Ectodermal cell (in vitro differentiated cells): Measurements from ENCODE around the gene REXO4.
"Not testable (repeated sequence)": the region's sequence is repeated elsewhere in the genome, so short reads cannot be mapped to it uniquely, and the experiment has no call there.

Experiments used
- H3K27ac ChIP-seq: 2 replicates; pipeline ENCODE4 v1.7.0; 2013; ENCODE audit warnings: mild to moderate bottlenecking, low read depth, low read length; ENCODE audit not compliant: insufficient read depth, poor library complexity, severe bottlenecking
- H3K27me3 ChIP-seq: 2 replicates; pipeline ENCODE4 v1.7.0; 2013; ENCODE audit warnings: mild to moderate bottlenecking, low read length; ENCODE audit not compliant: insufficient read depth, control insufficient read depth, poor library complexity, severe bottlenecking
- H3K36me3 ChIP-seq: one replicate; pipeline ENCODE4 v1.7.0; 2013; ENCODE audit warnings: low read length; ENCODE audit not compliant: control insufficient read depth, insufficient read depth
- H3K4me1 ChIP-seq: one replicate; pipeline ENCODE4 v1.7.0; 2013; ENCODE audit warnings: low read length; ENCODE audit not compliant: control insufficient read depth, insufficient read depth
- H3K4me3 ChIP-seq: 2 replicates; pipeline ENCODE4 v1.7.0; 2013; ENCODE audit warnings: low read depth, low read length, control low read depth; ENCODE audit not compliant: insufficient read depth
- H3K9me3 ChIP-seq: 2 replicates; pipeline ENCODE4 v1.7.0; 2013; ENCODE audit warnings: mild to moderate bottlenecking, low read length, moderate library complexity; ENCODE audit not compliant: control insufficient read depth
- WGBS, 2 experiments: methylation state at CpG; one replicate each; pipeline ENCODE4 v1.1.7; 2013; ENCODE audit warnings: missing lambda C conversion rate in 2 of 2; 5-methylcytosine and 5-hydroxymethylcytosine counted together

Gene REXO4

DNA sequence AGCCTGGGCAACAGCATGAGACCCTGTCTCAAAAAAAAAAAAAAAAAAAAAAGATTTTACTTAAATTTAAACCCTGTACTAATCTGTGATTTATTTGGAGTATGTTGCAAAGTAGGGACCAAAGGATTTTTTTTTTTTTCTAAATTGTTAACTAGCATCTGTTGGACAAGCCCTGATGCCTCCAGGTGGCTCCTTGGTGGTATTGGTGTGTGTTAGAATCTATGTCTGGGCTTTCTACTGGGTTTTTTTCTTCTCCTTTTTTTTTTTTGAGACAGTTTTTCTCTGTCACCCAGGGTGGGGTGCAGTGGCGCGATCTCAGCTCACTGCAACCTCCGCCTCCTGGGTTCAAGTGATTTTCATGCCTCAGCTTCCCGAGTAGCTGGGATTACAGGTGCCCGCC lies 34.1 kb upstream of the REXO4 start:
- H3K4me3 ChIP-seq, H3K4me1 ChIP-seq, H3K36me3 ChIP-seq, H3K9me3 ChIP-seq, H3K27me3 ChIP-seq, H3K27ac ChIP-seq: not testable (repeated sequence)
- WGBS, 2 experiments, result 90 to 93% methylated on average over 5 of the region's 5 CpGs

DNA sequence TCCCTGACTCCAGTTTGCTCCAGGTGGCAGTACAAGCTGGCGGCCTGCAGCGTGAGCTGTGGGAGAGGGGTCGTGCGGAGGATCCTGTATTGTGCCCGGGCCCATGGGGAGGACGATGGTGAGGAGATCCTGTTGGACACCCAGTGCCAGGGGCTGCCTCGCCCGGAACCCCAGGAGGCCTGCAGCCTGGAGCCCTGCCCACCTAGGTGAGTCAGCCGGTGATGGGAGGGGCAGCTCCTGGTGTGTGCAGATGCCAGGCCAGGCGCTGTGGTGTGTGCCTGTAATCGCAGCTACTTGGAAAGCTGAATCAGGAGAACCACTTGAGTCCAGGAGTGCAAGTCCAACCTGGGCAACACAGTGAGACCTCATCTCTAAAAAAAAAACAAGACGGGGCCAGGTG lies 31.9 kb upstream of the REXO4 start:
- no peak overlapping the region for H3K4me3 ChIP-seq
- 93 to 94% methylated on average over 12 of the region's 12 CpGs for WGBS, 2 experiments

DNA sequence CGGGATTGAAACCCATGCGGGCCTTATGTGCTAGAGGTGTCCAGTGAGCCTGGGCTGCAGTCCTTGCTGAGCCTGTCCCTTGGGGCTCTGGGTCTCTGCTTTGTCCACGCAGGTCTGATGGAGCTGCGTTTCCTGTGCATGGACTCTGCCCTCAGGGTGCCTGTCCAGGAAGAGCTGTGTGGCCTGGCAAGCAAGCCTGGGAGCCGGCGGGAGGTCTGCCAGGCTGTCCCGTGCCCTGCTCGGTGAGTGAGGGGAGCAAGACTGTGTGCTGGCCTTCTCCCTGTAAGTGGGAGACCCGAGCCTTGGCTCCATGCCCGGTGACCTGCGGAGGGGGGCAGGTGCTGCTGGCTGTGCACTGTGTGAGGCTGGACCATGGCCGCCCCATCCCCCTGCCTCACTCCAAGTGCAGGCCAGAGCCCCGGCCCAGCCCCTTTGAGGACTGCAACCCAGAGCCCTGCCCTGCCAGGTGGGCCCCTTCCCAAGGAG lies 30.7 kb upstream of the REXO4 start:
- Histone ChIP-seq H3K36me3 (no peaks in the 10 kb centered on the region), H3K9me3 (no peaks in the 10 kb centered on the region), H3K4me1 (no peaks in the 10 kb centered on the region), H3K4me3 (no peak overlapping the region), H3K27me3 (no peaks in the 10 kb centered on the region), H3K27ac (no peak overlapping the region)
- 88 to 91% methylated on average over 13 of the region's 13 CpGs for WGBS, 2 experiments

More for the DNA sequence above, 31.9 kb upstream of the REXO4 start:
- Histone ChIP-seq H3K4me1 (no peaks in the 10 kb centered on the region), H3K36me3 (no peaks in the 10 kb centered on the region), H3K9me3 (no peaks in the 10 kb centered on the region), H3K27ac (no peak overlapping the region), H3K27me3 (no peaks in the 10 kb centered on the region)

DNA sequence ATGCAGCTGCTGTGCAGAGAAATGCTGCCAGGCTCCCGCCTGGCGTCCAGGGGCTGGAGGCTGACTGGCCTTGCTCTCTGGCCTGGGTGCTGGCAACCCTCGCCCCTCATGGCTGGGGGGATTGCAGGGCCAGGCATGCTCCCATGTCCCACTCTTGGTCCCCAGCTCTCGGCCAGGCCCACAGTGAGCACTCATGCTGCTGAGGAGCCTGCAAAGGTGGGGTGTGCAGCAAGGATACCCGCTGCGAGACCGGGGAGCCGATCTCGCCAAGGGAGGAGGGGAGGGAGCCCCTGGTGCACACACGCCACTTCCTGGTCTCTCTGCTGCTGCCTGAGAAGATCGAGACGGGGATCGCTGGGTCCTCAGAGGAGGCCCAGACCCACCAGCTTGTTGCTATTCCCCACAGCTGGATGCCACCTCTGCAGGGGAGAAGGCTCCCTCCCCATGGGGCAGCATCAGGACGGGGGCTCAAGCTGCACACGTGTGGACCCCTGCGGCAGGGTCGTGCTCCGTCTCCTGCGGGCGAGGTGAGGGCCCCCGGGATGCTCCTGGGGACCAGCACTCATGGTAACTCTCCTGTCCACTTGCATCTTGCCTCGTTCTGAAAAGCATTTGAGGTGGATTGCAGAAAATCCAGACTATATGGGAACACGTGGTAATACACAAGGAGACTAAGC lies 27.6 kb upstream of the REXO4 start:
- no peaks in the 10 kb centered on the region for H3K36me3 ChIP-seq
- H3K4me3 ChIP-seq, result no peak overlapping the region
- H3K27ac ChIP-seq, result no peak overlapping the region
- H3K4me1 ChIP-seq, result no peaks in the 10 kb centered on the region
- H3K9me3 ChIP-seq, result no peaks in the 10 kb centered on the region
- no peaks in the 10 kb centered on the region for H3K27me3 ChIP-seq
- WGBS, 2 experiments, result 89 to 90% methylated on average over 23 of the region's 23 CpGs

DNA sequence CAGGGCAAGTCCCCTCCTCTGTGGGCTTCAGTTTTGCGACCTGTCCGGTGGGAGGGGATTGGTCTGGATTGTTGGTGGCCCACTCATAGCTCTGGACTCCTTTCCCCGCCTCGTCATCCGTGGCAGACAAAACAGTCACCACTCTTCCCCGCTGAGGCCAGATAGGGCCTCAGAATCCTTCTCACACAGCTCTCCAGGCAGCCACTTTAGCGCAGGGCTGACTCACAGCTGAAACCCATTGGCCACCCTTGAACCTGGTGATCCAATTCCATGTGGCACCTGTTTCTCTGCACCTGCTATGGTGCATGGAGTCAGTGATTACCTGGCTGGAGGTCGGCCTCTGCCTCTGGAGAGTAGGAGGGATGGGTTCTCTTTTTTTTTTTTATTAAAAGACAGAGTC lies 26.2 kb upstream of the REXO4 start:
- H3K4me1 ChIP-seq, result no peaks in the 10 kb centered on the region
- H3K36me3 ChIP-seq, result no peaks in the 10 kb centered on the region
- no peak overlapping the region for H3K4me3 ChIP-seq
- H3K9me3 ChIP-seq, result no peaks in the 10 kb centered on the region
- WGBS, 2 experiments, result 87 to 90% methylated on average over 8 of the region's 8 CpGs
- H3K27me3 ChIP-seq, result no peaks in the 10 kb centered on the region
- no peak overlapping the region for H3K27ac ChIP-seq

DNA sequence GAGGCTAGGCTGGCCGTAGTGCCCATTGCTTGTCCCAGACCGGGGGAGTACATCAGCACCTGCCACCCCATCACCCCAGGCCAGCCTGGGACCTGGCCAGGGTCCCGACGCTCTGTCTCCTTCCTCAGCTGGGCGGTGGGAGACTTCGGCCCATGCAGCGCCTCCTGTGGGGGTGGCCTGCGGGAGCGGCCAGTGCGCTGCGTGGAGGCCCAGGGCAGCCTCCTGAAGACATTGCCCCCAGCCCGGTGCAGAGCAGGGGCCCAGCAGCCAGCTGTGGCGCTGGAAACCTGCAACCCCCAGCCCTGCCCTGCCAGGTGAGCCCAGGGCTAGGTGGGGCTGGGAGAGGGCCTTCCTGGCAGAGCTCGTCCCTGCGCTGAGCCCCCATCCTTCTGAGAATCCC lies 25.4 kb upstream of the REXO4 start:
- no peaks in the 10 kb centered on the region for H3K4me1 ChIP-seq
- no peaks in the 10 kb centered on the region for H3K27me3 ChIP-seq
- no peak overlapping the region for H3K4me3 ChIP-seq
- H3K9me3 ChIP-seq, result no peaks in the 10 kb centered on the region
- no peaks in the 10 kb centered on the region for H3K36me3 ChIP-seq
- no peak overlapping the region for H3K27ac ChIP-seq
- WGBS, 2 experiments, result 89 to 92% methylated on average over 15 of the region's 15 CpGs

DNA sequence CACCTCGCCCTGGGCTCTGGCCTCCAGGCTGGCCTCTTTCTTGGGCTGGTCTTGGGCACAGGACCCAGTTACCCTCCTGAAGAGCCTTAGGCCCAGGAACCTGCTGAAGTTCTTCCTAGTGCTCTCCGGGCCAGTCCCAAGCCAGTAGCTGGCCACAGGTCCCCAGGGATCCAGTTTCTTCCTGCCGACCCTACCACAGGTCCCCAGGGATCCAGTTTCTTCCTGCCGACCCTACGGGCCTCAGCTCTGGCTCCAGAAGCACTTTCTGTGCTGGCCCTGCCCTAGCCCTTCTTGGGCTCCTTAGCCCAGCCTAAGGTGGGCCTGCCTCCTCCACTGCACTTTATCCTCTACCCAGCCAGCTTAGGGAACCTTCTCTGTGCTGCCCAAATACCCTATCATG lies 23.8 kb upstream of the REXO4 start:
- no peaks in the 10 kb centered on the region for H3K36me3 ChIP-seq

DNA sequence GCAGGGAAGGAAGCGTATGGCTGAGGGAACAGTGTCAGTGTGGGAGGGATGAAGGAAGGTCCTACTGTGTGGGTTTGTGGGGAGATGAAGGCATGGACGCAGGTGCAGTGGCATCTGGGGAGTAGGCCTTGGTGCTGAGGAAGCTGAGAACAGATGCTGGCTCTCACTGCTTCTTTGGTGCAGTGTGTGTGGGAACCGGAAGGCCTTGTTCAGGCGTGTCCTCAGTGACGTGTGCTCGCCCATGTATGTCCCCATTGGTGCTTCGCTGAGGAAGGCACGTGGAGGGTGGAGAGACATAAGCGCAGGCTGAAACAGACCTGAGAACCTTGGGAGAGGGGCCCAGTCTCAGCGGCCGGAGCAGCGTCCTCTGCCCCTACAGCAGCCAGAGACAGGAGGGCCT lies 23.1 kb upstream of the REXO4 start:
- Histone ChIP-seq H3K4me3 (no peak overlapping the region), H3K4me1 (no peaks in the 10 kb centered on the region), H3K27me3 (no peaks in the 10 kb centered on the region), H3K27ac (no peak overlapping the region), H3K9me3 (no peaks in the 10 kb centered on the region), H3K36me3 (no peaks in the 10 kb centered on the region)
- whole genome bisulfite sequencing, 2 experiments, result 95% methylated on average over 12 of the region's 12 CpGs

More for the DNA sequence above, 23.8 kb upstream of the REXO4 start:
- Histone ChIP-seq H3K4me3 (no peak overlapping the region), H3K27ac (no peak overlapping the region), H3K4me1 (no peaks in the 10 kb centered on the region), H3K9me3 (no peaks in the 10 kb centered on the region), H3K27me3 (no peaks in the 10 kb centered on the region)
- WGBS, 2 experiments, result 86 to 89% methylated on average over 5 of the region's 5 CpGs

DNA sequence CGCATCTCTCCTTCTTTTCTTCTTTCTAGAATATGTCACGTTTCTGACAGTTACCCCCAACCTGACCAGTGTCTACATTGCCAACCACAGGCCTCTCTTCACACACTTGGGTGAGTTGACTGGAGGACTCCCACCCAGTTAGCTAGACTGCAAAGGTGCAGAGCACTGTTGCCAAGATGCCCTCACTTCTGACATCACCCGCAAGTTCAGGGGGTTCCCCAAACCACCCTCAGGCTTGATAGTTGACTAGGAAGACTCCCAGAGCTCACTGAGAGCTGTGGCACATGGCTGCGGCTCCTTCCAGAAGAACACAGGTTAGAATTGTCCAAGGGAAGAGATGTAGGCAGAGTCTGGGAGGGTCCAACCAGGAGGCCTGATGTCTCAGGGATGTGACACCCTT lies 21.5 kb upstream of the REXO4 start:
- Histone ChIP-seq H3K36me3 (no peaks in the 10 kb centered on the region), H3K4me1 (no peaks in the 10 kb centered on the region), H3K27ac (no peak overlapping the region), H3K9me3 (no peaks in the 10 kb centered on the region), H3K27me3 (no peaks in the 10 kb centered on the region), H3K4me3 (no peak overlapping the region)
- WGBS, 2 experiments, result 70 to 72% methylated on average over 4 of the region's 4 CpGs

DNA sequence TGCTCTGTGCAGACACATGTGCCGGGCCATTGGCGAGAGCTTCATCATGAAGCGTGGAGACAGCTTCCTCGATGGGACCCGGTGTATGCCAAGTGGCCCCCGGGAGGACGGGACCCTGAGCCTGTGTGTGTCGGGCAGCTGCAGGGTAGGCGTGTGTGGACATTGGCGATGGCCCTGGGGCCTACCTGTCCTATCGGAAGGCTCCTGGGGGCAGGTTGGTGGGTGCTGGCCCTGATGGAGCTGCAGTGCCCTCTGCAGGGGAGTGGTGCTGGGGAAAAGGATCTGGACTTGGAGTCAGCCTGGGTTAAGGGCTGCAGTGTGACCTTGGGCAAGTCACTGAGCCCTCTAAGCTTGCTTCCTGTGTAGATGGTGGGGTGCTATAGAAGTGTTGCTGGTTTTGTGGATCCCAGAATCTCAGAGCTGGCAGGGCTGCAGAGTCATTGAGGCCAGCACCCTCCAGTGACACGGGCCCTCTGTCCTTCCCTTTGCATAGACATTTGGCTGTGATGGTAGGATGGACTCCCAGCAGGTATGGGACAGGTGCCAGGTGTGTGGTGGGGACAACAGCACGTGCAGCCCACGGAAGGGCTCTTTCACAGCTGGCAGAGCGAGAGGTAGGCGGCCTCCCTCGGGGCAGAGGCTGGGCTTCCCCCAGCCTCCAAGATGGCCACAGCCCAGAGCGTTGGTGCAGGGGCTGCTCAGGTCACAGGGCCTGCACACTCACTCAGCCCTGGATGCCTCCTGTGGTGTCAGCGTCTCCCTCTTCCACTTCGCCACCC lies 20.1 kb upstream of the REXO4 start:
- Histone ChIP-seq H3K27ac (no peak overlapping the region), H3K36me3 (no peaks in the 10 kb centered on the region), H3K4me1 (no peaks in the 10 kb centered on the region), H3K27me3 (no peaks in the 10 kb centered on the region), H3K9me3 (no peaks in the 10 kb centered on the region), H3K4me3 (no peak overlapping the region)
- 94% methylated on average over 20 of the region's 20 CpGs for WGBS, 2 experiments
